HEK293 (cell line): ENCODE measurements around the gene PACSIN2.

Experiments
- CTCF ChIA-PET: fragments of 350-600 bp; formaldehyde crosslinking; extraction: SDS; loops from one replicate; lab custom pipeline; 2021; ENCODE audit warnings: antibody characterized with exemption; lab: Yijun Ruan, JAX
- POLR2A ChIA-PET: fragments of 300-600 bp; formaldehyde crosslinking; extraction: SDS; loops from one replicate; lab custom pipeline; 2020; ENCODE audit warnings: antibody characterized with exemption, inconsistent platforms; lab: Yijun Ruan, JAX
- H3K27ac ChIP-seq: fragments of 200-500 bp; sonication (Bioruptor generic); 2 replicates; pipeline ENCODE4 v1.5.1; 2014; ENCODE audit warnings: low read depth, low read length, control low read depth, inconsistent platforms; ENCODE audit errors: extremely low read depth
- H3K36me3 ChIP-seq, 2 experiments: fragments of 200-500 bp in 1 of 2; sonication (Bioruptor generic) in 1 of 2; 1 replicate in 1 of 2; 2 replicates in 1 of 2; pipeline ENCODE4 v1.5.1; 2014 to 2017; ENCODE audit warnings: inconsistent platforms in 2 of 2, low read length in 2 of 2; ENCODE audit not compliant: control insufficient read depth in 2 of 2, insufficient read depth in 1 of 2
- H3K4me1 ChIP-seq: fragments of 200-500 bp; sonication (Bioruptor generic); 2 replicates; pipeline ENCODE4 v1.5.1; 2014; ENCODE audit warnings: mild to moderate bottlenecking, low read length, inconsistent platforms; ENCODE audit not compliant: control insufficient read depth, insufficient read depth
- H3K4me3 ChIP-seq: 2 replicates; pipeline ENCODE4 v1.5.1; 2011; ENCODE audit warnings: low read depth, mild to moderate bottlenecking, control low read depth, low read length, moderate library complexity
- H3K9me3 ChIP-seq: fragments of 200-500 bp; sonication (Bioruptor generic); 2 replicates; pipeline ENCODE4 v1.5.1; 2014; ENCODE audit warnings: low read depth, low read length, inconsistent platforms; ENCODE audit not compliant: control insufficient read depth, insufficient read depth
- BCL11B ChIP-seq: fragments of 450-650 bp; formaldehyde crosslinking; IDR thresholded peaks from 2 replicates; pipeline ENCODE4 v1.5.1; 2016; ENCODE audit warnings: low read depth, missing biosample characterization, missing genetic modification characterization
- GLIS1 ChIP-seq: fragments of 450-650 bp; formaldehyde crosslinking; IDR thresholded peaks from 2 replicates; pipeline ENCODE4 v1.5.1; 2016; ENCODE audit warnings: missing biosample characterization, missing genetic modification characterization
- SP2 ChIP-seq: fragments of 450-650 bp; formaldehyde crosslinking; IDR thresholded peaks from 2 replicates; pipeline ENCODE4 v1.5.1; 2016; ENCODE audit warnings: missing biosample characterization, missing genetic modification characterization
- ZBTB6 ChIP-seq: fragments of 450-650 bp; formaldehyde crosslinking; IDR thresholded peaks from 2 replicates; pipeline ENCODE4 v1.5.1; 2017; ENCODE audit warnings: missing biosample characterization, missing genetic modification characterization
- ZFHX2 ChIP-seq: fragments of 450-650 bp; formaldehyde crosslinking; conservative IDR thresholded peaks from 2 replicates; pipeline ENCODE4 v1.5.1; 2016; ENCODE audit warnings: missing biosample characterization, missing genetic modification characterization
- ZIC2 ChIP-seq: fragments of 450-650 bp; formaldehyde crosslinking; IDR thresholded peaks from 2 replicates; pipeline ENCODE4 v1.5.1; 2016; ENCODE audit warnings: missing biosample characterization, missing genetic modification characterization
- ZNF121 ChIP-seq: fragments of 450-650 bp; formaldehyde crosslinking; IDR thresholded peaks from 2 replicates; pipeline ENCODE4 v1.5.1; 2016; ENCODE audit warnings: missing biosample characterization, missing genetic modification characterization
- ZNF2 ChIP-seq: fragments of 450-650 bp; formaldehyde crosslinking; IDR thresholded peaks from 2 replicates; pipeline ENCODE4 v1.5.1; 2016; ENCODE audit warnings: missing biosample characterization, missing genetic modification characterization
- ZNF221 ChIP-seq: fragments of 450-650 bp; formaldehyde crosslinking; IDR thresholded peaks from 2 replicates; pipeline ENCODE4 v1.5.1; 2017; ENCODE audit warnings: missing biosample characterization, missing genetic modification characterization, borderline replicate concordance
- ZNF350 ChIP-seq: fragments of 450-650 bp; formaldehyde crosslinking; IDR thresholded peaks from 2 replicates; pipeline ENCODE4 v1.5.0; 2017; ENCODE audit warnings: missing biosample characterization, mild to moderate bottlenecking, missing genetic modification characterization
- ZNF777 ChIP-seq: fragments of 450-650 bp; formaldehyde crosslinking; IDR thresholded peaks from 2 replicates; pipeline ENCODE4 v1.5.1; 2017; ENCODE audit warnings: missing biosample characterization, missing genetic modification characterization, borderline replicate concordance
- ZXDB ChIP-seq: fragments of 450-650 bp; formaldehyde crosslinking; IDR thresholded peaks from 2 replicates; pipeline ENCODE4 v1.5.1; 2016; ENCODE audit warnings: missing biosample characterization, missing genetic modification characterization
- TF ChIP-seq, protein P1 (sequence below): fragments of 450-650 bp; formaldehyde crosslinking; IDR thresholded peaks from 2 replicates; pipeline ENCODE4 v1.5.1; 2017; ENCODE audit warnings: missing biosample characterization, missing genetic modification characterization
- TF ChIP-seq, protein P2 (sequence below): sonication (generic); formaldehyde crosslinking; IDR thresholded peaks from 2 replicates; pipeline ENCODE4 v1.8.1; 2022; ENCODE audit warnings: mild to moderate bottlenecking, moderate library complexity, missing genetic modification reagents
- TF ChIP-seq, protein P3 (sequence below): fragments of 450-650 bp; formaldehyde crosslinking; optimal IDR thresholded peaks from 2 replicates; pipeline ENCODE3; 2016; ENCODE audit warnings: missing biosample characterization, mild to moderate bottlenecking, missing genetic modification characterization
- TF ChIP-seq, protein P4 (sequence below): fragments of 450-650 bp; formaldehyde crosslinking; IDR thresholded peaks from 2 replicates; pipeline ENCODE4 v1.5.1; 2016; ENCODE audit warnings: missing biosample characterization, missing genetic modification characterization

Gene PACSIN2

GRCh38 chr22:42856179-42856864 lies 158.6 kb downstream of the PACSIN2 start (continued):
- TF ChIP-seq, protein P1, sequence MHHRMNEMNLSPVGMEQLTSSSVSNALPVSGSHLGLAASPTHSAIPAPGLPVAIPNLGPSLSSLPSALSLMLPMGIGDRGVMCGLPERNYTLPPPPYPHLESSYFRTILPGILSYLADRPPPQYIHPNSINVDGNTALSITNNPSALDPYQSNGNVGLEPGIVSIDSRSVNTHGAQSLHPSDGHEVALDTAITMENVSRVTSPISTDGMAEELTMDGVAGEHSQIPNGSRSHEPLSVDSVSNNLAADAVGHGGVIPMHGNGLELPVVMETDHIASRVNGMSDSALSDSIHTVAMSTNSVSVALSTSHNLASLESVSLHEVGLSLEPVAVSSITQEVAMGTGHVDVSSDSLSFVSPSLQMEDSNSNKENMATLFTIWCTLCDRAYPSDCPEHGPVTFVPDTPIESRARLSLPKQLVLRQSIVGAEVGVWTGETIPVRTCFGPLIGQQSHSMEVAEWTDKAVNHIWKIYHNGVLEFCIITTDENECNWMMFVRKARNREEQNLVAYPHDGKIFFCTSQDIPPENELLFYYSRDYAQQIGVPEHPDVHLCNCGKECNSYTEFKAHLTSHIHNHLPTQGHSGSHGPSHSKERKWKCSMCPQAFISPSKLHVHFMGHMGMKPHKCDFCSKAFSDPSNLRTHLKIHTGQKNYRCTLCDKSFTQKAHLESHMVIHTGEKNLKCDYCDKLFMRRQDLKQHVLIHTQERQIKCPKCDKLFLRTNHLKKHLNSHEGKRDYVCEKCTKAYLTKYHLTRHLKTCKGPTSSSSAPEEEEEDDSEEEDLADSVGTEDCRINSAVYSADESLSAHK: peak; percentile 32; the same call in 1 of the 2 replicates
- no peak for TF ChIP-seq ZNF350 (tag by site-specific recombination)
- TF ChIP-seq ZXDB (tag by site-specific recombination): 0 out of 2 replicates have a peak, but pooled peaks have one; percentile 24
- TF ChIP-seq ZNF2 (tag by site-specific recombination): 0 out of 2 replicates have a peak, but pooled peaks have one; percentile 36
- TF ChIP-seq ZIC2: peak; percentile 47; the same call in 1 of the 2 replicates
- TF ChIP-seq ZFHX2 (tag by site-specific recombination): peak; percentile 53
- no peak for TF ChIP-seq SP2
- TF ChIP-seq, protein P2, sequence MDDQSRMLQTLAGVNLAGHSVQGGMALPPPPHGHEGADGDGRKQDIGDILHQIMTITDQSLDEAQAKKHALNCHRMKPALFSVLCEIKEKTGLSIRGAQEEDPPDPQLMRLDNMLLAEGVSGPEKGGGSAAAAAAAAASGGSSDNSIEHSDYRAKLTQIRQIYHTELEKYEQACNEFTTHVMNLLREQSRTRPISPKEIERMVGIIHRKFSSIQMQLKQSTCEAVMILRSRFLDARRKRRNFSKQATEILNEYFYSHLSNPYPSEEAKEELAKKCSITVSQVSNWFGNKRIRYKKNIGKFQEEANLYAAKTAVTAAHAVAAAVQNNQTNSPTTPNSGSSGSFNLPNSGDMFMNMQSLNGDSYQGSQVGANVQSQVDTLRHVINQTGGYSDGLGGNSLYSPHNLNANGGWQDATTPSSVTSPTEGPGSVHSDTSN (CRISPR knock-in tag): 0 out of 2 replicates have a peak, but pooled peaks have one; percentile 12
- 0 out of 2 replicates have a peak, but pooled peaks have one; percentile 15 for TF ChIP-seq ZBTB6 (tag by site-specific recombination)
- peak; percentile 44; the same call in 1 of the 2 replicates for TF ChIP-seq ZNF777
- TF ChIP-seq BCL11B (tag by site-specific recombination): no peak
- TF ChIP-seq, protein P3, sequence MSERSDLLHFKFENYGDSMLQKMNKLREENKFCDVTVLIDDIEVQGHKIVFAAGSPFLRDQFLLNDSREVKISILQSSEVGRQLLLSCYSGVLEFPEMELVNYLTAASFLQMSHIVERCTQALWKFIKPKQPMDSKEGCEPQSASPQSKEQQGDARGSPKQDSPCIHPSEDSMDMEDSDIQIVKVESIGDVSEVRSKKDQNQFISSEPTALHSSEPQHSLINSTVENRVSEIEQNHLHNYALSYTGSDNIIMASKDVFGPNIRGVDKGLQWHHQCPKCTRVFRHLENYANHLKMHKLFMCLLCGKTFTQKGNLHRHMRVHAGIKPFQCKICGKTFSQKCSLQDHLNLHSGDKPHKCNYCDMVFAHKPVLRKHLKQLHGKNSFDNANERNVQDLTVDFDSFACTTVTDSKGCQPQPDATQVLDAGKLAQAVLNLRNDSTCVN (tag by site-specific recombination): peak; percentile 45
- TF ChIP-seq, protein P4, sequence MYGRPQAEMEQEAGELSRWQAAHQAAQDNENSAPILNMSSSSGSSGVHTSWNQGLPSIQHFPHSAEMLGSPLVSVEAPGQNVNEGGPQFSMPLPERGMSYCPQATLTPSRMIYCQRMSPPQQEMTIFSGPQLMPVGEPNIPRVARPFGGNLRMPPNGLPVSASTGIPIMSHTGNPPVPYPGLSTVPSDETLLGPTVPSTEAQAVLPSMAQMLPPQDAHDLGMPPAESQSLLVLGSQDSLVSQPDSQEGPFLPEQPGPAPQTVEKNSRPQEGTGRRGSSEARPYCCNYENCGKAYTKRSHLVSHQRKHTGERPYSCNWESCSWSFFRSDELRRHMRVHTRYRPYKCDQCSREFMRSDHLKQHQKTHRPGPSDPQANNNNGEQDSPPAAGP (tag by site-specific recombination): 0 out of 2 replicates have a peak, but pooled peaks have one; percentile 19

DNA sequence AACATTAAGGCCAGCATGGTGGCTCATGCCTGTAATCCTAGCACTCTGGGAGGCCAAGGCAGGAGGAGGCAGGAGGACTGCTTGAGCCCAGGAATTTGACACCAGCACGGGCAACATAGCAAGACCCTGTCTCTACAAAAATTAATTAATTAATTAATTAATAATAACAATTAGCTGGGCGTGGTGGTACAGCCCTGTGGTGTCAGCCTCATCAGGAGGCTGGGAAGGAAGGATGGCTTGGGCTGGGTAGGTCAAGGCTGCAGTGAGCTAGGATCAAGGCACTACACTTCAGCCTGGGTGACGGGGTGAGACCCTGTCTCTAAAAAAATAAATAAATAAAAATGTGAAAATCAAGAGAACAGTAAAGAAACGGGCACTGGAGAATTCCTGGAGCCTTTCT lies 159.2 kb downstream of the PACSIN2 start:
- Histone ChIP-seq H3K4me3 (peak overlapping the region; percentile 76), H3K27ac (no peak overlapping the region), H3K36me3 (peaks cover 0 to 6% of the 10 kb centered on the region in 2 experiments; a peak in 1 of 3 replicates), H3K9me3 (no peaks in the 10 kb centered on the region), H3K4me1 (peaks cover 14% of the 10 kb centered on the region)
- peak; percentile 68 for TF ChIP-seq GLIS1 (tag by site-specific recombination)
- peak; percentile 39; the same call in 1 of the 2 replicates for TF ChIP-seq ZNF121
- TF ChIP-seq ZNF221 (tag by site-specific recombination): no peak
- CTCF ChIA-PET: interaction anchor here (0.8 to 4.4 kb wide), 4 partner anchors 12 to 204 kb away, joined by 4 to 61 read pairs (median 9); no protein-coding TSS in a partner anchor
- POLR2A ChIA-PET: interaction anchor here (1.4 kb wide), 1 partner anchor 12 kb away, joined by 5 read pairs; no protein-coding TSS in a partner anchor
